T-helper 17 cell (primary cell): ENCODE data around the gene HOXC12. TPM values are rescaled to one million over a fixed set of nuclear protein-coding genes. Genes with fewer than 3 reads are reported as not detected.

Experiments used
- ATAC-seq: fragments of 150-1000 bp; cut with Tn5 transposase; 2 replicates; pipeline ENCODE4 v1.10.0; 2021; ENCODE audit warnings: mild to moderate bottlenecking, moderate library complexity
- DNase-seq, 3 donors: peaks; one replicate each; pipeline versions ENCODE4 v3.0.0 to v3.0.0-alpha.2; 2020 to 2021
- H3K9me3 ChIP-seq: one replicate; pipeline ENCODE4 v1.7.0; 2013; ENCODE audit warnings: low read length, mild to moderate bottlenecking; ENCODE audit not compliant: control insufficient read depth, poor library complexity, severe bottlenecking
- H3K27ac Mint-ChIP-seq: one replicate; pipeline ENCODE4 v1.8.0; 2022; ENCODE audit warnings: mild to moderate bottlenecking, moderate library complexity, mixed read lengths
- H3K27me3 Mint-ChIP-seq: one replicate; pipeline ENCODE4 v1.8.0; 2022; ENCODE audit warnings: mixed read lengths
- H3K36me3 Mint-ChIP-seq: one replicate; pipeline ENCODE4 v1.8.0; 2022; ENCODE audit warnings: low read depth, mixed read lengths
- H3K4me1 Mint-ChIP-seq: one replicate; pipeline ENCODE4 v1.8.0; 2022; ENCODE audit warnings: mild to moderate bottlenecking, mixed read lengths
- H3K4me3 Mint-ChIP-seq: one replicate; pipeline ENCODE4 v1.8.0; 2022; ENCODE audit warnings: mild to moderate bottlenecking, moderate library complexity, mixed read lengths
- total RNA-seq, 4 donors: library from RNA in 2 of 4; stranded (reverse) in 2 of 4; gene quantifications; one replicate each; pipeline ENCODE4 v1.2.3 and lab custom pipeline; 2022 to 2026

HOXC12 gene
- total RNA-seq, 2 donors from 2014 or later = not detected

- ATAC-seq = no peak
- peak within 1 kb of the TSS; percentile 51 for H3K27ac Mint-ChIP-seq
- DNase-seq = peak in 1 of 3 donors; percentile 38
- no peaks in the 10 kb centered on the region for H3K9me3 ChIP-seq
- peaks cover 79% of the 10 kb centered on the region for H3K27me3 Mint-ChIP-seq
- H3K4me3 Mint-ChIP-seq = peak within 1 kb of the TSS; percentile 82
- H3K36me3 Mint-ChIP-seq = no peaks in the 10 kb centered on the region
- peaks cover 5% of the 10 kb centered on the region for H3K4me1 Mint-ChIP-seq
Observed at GRCh38 chr12:53974084-53975063, 19.7 kb downstream of the HOXC12 start, which contains the start of gene HOTAIR. TSS of gene HOTAIR (minus strand) at chr12:53974954.

GRCh38 chr12:53975064-53975471 is 20.4 kb downstream of the HOXC12 start:
- DNase-seq = no peak
- Mint-ChIP-seq H3K27me3 (peaks cover 80% of the 10 kb centered on the region), H3K36me3 (no peaks in the 10 kb centered on the region), H3K4me1 (peaks cover 5% of the 10 kb centered on the region), H3K27ac (peak overlapping the region; percentile 51), H3K4me3 (no peak overlapping the region)
- H3K9me3 ChIP-seq = no peaks in the 10 kb centered on the region
- ATAC-seq = no peak

GRCh38 chr12:53975479-53976152 is 20.9 kb downstream of the HOXC12 start:
- no peak for ATAC-seq
- Mint-ChIP-seq H3K4me1 (peaks cover 9% of the 10 kb centered on the region), H3K27me3 (peaks cover 80% of the 10 kb centered on the region), H3K36me3 (no peaks in the 10 kb centered on the region), H3K27ac (peak overlapping the region; percentile 51), H3K4me3 (peak overlapping the region; percentile 60)
- H3K9me3 ChIP-seq = no peaks in the 10 kb centered on the region
- DNase-seq = no peak

GRCh38 chr12:53976172-53976822 is 21.6 kb downstream of the HOXC12 start:
- no peak overlapping the region for H3K4me3 Mint-ChIP-seq
- no peak for DNase-seq
- peaks cover 80% of the 10 kb centered on the region for H3K27me3 Mint-ChIP-seq
- H3K4me1 Mint-ChIP-seq = peaks cover 12% of the 10 kb centered on the region
- no peaks in the 10 kb centered on the region for H3K9me3 ChIP-seq
- ATAC-seq = no peak
- H3K36me3 Mint-ChIP-seq = no peaks in the 10 kb centered on the region
- H3K27ac Mint-ChIP-seq = peak overlapping the region; percentile 51

GRCh38 chr12:53976823-53977595 is 22.3 kb downstream of the HOXC12 start:
- H3K27ac Mint-ChIP-seq = peak overlapping the region; percentile 51
- DNase-seq (no peak), ATAC-seq (no peak)
- H3K36me3 Mint-ChIP-seq = no peaks in the 10 kb centered on the region
- H3K9me3 ChIP-seq = no peaks in the 10 kb centered on the region
- H3K4me1 Mint-ChIP-seq = peaks cover 12% of the 10 kb centered on the region
- peaks cover 80% of the 10 kb centered on the region for H3K27me3 Mint-ChIP-seq
- H3K4me3 Mint-ChIP-seq = no peak overlapping the region

GRCh38 chr12:53977596-53978445 is 23.1 kb downstream of the HOXC12 start:
- no peak for ATAC-seq
- H3K27ac Mint-ChIP-seq = peak overlapping the region; percentile 51
- H3K9me3 ChIP-seq = no peaks in the 10 kb centered on the region

GRCh38 chr12:53978477-53979356 is 24.0 kb downstream of the HOXC12 start:
- Mint-ChIP-seq H3K36me3 (no peaks in the 10 kb centered on the region), H3K27ac (no peak overlapping the region), H3K4me1 (peaks cover 12% of the 10 kb centered on the region), H3K27me3 (peaks cover 81% of the 10 kb centered on the region), H3K4me3 (no peak overlapping the region)
- DNase-seq (no peak), ATAC-seq (no peak)
- no peaks in the 10 kb centered on the region for H3K9me3 ChIP-seq

More at GRCh38 chr12:53977596-53978445, 23.1 kb downstream of the HOXC12 start:
- peaks cover 80% of the 10 kb centered on the region for H3K27me3 Mint-ChIP-seq
- no peak for DNase-seq
- H3K36me3 Mint-ChIP-seq = no peaks in the 10 kb centered on the region
- H3K4me3 Mint-ChIP-seq = no peak overlapping the region
- H3K4me1 Mint-ChIP-seq = peaks cover 12% of the 10 kb centered on the region

- DNase-seq (no peak), ATAC-seq (no peak)
- H3K4me1 Mint-ChIP-seq = peaks cover 16% of the 10 kb centered on the region
- no peaks in the 10 kb centered on the region for H3K9me3 ChIP-seq
- H3K36me3 Mint-ChIP-seq = no peaks in the 10 kb centered on the region
- H3K27ac Mint-ChIP-seq = peak overlapping the region; percentile 16
- peaks cover 88% of the 10 kb centered on the region for H3K27me3 Mint-ChIP-seq
- no peak overlapping the region for H3K4me3 Mint-ChIP-seq
Observed at GRCh38 chr12:53980104-53980801, 25.6 kb downstream of the HOXC12 start.

GRCh38 chr12:53980802-53981496 is 26.2 kb downstream of the HOXC12 start:
- no peaks in the 10 kb centered on the region for H3K36me3 Mint-ChIP-seq
- H3K4me1 Mint-ChIP-seq = peaks cover 21% of the 10 kb centered on the region
- peaks cover 87% of the 10 kb centered on the region for H3K27me3 Mint-ChIP-seq
- DNase-seq (no peak), ATAC-seq (no peak)
- H3K27ac Mint-ChIP-seq = peak overlapping the region; percentile 16
- no peaks in the 10 kb centered on the region for H3K9me3 ChIP-seq
- no peak overlapping the region for H3K4me3 Mint-ChIP-seq
